Stimulated activated CD4-positive, alpha-beta T cell treated with anti-CD3 and anti-CD28 coated beads, Interleukin-1b, Interleukin-23, amount 100 ng/mL, for 48 hours (primary cell): Measurements from ENCODE around the gene ANKRD2.
A peak's percentile ranks its signal among the peaks of the same experiment; 100 is the strongest.
"Not testable (repeated sequence)": the region's sequence is repeated elsewhere in the genome, so short reads cannot be mapped to it uniquely, and the experiment has no call there.

ENCODE experiments used
- DNase-seq: peaks from one replicate; pipeline ENCODE4 v3.0.0-alpha.2; 2020

The ANKRD2 gene

GRCh38 chr10:97547271-97547600, 25.3 kb upstream of the ANKRD2 start:
- no peak for DNase-seq

DNA sequence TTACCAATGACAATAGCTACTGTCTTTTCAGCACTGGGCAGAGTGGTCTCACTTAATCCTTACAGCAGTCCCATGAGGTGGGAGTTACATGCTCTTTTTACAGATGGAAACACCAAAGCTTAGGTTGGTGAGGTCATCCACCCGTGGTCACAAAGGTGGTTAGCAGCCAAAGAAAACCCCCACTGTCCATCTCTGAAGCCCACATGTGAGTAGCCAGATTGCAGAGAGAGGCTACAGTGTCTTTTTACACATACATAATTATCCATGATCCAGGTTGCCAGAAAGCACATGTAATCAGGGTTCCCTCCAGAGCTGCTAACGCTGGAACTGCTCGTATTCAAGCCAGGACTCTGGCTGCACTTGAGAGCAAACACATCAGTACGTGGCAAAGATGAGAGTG, 24.6 kb upstream of the ANKRD2 start:
- DNase-seq, result no peak

DNA sequence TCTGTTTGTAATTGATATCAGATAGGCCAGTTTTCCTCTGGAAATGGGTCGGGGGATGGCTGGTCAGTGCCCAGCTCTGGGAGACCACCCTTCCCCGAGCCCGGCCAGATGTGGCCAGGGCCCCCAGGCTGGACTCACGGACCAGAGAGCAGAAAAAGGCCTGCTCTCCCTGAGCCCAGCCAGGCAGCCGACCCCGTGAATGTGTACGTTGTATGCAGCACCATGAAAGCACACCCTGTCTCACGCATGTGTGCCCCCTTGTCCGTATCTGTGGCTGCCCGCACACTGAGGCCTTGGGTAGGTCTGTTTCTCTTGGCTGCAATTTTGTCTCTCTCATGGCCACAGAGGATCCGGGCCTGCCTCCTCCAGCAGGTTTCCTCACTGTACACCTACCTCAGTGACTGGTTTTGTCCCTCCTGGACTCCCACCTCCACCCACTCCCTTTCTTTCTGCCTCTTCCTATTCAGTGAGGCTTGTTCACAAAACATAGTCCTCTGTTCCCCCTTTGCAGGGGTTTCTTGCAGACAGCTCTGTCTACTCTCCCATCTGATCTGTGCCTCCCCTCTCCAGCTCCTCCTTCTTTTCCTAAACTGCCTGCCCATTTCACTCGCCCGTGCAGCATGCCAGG, 23.6 kb upstream of the ANKRD2 start:
- no peak for DNase-seq

DNA sequence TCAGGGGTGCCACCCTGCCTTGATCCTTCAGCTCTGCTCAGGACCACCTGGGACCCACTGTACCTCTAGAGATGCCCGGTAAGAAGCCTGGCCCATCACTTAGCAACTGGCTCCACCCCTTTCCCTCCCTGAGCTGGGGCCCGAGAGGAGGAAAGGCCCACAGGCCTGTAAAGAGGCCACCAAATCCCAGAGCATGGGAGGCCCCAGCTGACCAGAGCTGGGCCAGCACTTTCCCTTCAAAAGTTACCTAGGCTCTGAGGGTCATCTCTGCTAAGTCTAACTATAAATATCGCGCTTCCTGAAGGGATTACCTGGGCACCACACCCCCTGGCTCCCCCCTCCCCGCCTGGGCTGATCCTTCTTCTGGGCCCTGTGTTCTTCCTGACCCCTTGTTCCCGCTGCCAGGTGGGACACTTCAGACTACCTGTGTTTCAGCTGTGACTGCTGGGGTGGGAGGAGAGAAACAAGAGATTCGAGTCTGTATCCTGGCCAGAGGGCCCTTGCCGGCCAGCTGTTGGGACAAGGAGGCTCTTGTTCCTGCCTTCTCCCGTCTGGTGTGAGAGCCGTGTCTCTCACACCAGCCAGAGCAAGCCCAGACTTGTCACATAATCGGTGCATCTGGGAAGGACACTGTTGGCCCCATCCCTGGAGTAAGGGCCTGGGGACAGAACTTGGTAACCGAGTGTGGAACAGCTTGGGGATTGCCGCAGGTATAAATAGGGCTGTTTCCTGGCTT, 22.8 kb upstream of the ANKRD2 start:
- no peak for DNase-seq

GRCh38 chr10:97550336-97551149, 22.0 kb upstream of the ANKRD2 start:
- no peak for DNase-seq

DNA sequence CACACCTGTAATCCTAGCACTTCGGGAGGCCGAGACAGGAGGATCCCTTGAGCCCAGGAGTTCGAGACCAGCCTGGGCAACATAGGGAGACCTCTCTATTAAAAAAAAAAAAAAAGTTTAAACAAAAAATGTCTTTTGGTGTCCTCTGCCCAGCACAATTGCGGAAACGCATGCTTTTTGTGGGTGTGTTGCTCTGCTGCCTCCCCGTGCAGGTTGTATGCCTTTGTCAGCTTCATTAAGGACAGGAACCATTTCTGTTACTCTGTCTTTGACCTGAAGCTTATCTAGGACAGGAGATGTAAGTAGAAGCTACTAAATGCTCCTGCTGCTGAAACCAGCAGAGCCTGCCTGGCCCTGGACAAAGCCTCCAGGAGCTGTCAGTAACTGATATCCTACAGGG, 21.3 kb upstream of the ANKRD2 start:
- DNase-seq, result no peak

- peak; percentile 65 for DNase-seq
Observed at GRCh38 chr10:97553575-97554031, 19.0 kb upstream of the ANKRD2 start.

DNA sequence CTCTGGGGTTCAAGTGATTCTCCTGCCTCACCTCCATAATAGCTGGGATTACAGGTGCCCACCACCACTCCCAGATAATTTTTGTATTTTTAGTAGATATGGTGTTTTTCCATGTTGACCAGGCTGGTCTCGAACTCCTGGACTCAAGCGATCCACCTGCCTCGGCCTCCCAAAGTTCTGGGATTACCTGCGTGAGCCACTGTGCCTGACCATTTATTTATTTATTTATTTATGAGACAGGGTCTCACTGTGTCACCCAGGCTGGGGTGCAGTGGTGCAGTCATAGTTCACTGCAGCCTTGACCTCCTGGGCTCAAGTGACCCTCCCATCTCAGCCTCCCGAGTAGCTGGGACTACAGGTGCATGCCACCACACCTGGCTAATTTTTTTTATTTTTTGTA, 18.2 kb upstream of the ANKRD2 start:
- not testable (repeated sequence) for DNase-seq

- DNase-seq, result not testable (repeated sequence)
Observed at GRCh38 chr10:97555541-97555940, 17.0 kb upstream of the ANKRD2 start.

- not testable (repeated sequence) for DNase-seq
Observed at GRCh38 chr10:97560731-97561381, 11.7 kb upstream of the ANKRD2 start.

- DNase-seq, result not testable (repeated sequence)
Observed at GRCh38 chr10:97561386-97562077, 11.0 kb upstream of the ANKRD2 start.

DNA sequence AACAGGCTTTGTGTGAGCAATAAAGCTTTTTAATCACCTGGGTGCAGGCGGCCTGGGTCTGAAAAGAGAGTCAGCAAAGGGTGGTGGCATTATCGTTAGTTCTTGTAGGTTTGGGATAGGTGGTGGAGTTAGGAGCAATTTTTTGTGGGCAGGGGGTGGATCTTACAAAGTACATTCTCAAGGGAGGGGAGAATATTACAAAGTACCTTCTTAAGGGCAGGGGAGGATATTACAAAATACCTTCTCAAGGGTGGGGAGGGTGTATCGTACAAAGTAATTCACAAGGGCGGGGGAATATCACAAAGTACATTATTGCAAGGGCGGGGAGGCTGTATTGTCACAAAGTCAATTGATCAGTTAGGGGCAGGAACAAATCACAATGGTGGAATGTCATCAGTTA, 10.2 kb upstream of the ANKRD2 start:
- DNase-seq, result not testable (repeated sequence)

- no peak for DNase-seq
Observed at GRCh38 chr10:97563337-97563736, 9.2 kb upstream of the ANKRD2 start.

DNA sequence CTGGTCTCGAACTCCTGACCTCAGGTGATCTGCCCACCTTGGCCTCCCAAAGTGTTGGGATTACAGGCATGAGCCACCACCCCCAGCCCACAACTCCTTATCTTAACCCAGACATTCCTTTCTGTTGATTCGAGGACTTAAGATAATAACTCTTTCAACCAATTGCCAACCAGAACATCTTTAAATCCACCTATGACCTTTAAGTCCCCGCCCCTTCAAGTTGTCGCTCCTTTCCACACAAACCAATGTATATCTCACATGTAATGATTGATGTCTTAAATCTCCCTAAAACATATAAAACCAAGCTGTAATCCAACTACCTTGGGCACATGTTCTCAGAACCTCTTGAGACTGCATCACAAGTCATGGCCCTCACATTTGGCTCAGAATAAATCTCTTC, 7.8 kb upstream of the ANKRD2 start:
- no peak for DNase-seq

DNA sequence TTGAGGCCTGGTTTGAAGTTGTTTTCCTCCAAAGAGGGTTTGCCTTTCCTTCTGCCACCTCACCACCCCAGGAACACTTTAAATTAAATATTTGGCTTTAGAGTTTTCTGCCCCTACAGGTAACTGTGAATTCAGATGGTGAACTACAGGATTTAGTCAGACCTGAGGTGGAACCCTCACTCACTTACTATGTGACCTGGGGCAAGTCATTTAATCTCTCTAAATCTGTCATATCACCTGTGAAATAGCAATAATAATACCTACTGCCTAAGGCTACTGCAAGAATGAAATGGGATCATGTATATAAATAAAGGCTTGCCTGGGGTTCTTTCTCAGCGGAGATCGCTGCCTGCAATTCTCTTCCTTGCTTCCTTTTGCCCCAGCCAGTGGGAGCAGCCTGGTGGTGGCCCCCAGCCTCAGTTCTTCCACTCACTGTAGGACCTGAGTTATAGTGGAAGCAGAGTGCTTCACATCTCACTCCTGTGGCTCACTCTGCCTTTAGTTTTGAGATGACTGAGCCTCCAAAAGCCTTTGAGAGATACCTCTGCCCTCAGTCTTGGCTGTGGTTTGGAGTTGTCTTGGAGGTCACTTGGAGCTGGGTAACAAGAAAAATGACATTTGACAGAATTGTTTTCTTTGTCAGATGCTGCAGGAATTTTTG, 6.1 kb upstream of the ANKRD2 start:
- peak; percentile 24 for DNase-seq

DNA sequence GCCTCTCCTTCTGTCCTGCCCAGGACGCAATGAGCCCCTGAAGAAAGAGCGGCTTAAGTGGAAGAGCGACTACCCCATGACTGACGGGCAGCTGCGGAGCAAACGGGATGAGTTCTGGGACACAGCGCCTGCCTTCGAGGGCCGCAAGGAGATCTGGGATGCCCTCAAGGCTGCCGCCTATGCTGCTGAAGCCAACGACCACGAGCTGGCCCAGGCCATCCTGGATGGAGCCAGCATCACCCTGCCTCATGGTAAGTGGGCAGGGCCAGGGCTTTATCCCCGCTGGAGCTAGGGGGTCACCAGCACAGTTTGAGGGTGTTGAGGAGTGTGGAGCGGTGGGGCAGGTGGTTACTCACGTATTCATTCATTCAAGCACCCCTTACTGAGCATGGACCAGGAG, 4.7 kb upstream of the ANKRD2 start:
- no peak for DNase-seq

DNA sequence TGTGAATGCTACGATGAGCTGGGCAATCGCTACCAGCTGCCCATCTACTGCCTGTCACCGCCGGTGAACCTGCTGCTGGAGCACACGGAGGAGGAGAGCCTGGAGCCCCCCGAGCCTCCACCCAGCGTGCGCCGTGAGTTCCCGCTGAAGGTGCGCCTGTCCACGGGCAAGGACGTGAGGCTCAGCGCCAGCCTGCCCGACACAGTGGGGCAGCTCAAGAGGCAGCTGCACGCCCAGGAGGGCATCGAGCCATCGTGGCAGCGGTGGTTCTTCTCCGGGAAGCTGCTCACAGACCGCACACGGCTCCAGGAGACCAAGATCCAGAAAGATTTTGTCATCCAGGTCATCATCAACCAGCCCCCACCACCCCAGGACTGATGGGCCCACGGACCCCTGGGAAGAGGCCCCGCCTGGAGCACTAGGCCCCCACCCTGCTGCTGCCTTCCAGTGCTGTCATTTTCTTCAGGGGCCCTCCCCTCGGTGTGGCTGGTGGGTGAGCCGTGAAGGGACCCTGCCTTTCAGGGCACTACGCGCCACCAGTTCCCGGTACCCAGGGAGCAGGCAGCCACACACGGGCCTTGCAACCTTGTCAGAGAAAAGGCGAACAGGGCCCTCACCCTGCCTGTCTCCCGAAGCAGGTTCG, 2.3 kb upstream of the ANKRD2 start:
- no peak for DNase-seq

DNA sequence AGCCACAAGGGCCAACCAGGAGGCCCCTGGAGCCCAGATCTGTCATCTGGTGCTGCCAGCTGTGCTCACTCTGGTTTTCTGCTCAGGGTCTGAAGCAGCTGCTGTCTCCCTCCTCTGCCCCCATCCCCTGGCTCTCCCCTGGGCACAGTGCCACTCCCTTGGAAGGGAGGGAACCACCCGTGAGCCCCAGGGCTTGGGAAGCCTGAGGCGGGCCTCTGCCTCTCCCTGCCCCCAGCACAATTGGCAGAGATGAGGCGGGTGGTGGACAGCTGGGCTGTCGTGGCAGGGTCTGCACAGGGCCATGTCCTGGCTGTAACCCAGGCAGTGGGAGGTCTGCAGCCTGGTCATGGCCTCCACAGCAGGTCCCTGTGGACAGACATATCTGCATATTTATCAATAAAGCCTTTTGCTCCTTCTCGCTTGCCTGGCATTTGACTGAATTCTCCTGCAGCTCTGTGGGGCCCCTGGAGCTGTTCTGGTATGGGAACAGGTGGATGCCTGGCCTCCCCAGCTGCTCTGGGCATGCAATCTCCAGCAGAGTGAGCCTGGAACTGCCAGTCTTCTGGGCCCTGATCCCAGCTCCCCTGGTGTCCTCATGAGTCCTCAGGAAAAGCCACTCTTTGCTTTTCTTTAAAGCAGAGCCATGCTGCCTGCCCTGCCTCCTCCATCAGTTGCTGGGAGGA, 1.6 kb upstream of the ANKRD2 start:
- no peak for DNase-seq

- no peak for DNase-seq
Observed at GRCh38 chr10:97571622-97572021, 957 bp upstream of the ANKRD2 start.

- DNase-seq, result no peak
Observed at GRCh38 chr10:97573021-97573420, 442 bp downstream of the ANKRD2 start.

DNA sequence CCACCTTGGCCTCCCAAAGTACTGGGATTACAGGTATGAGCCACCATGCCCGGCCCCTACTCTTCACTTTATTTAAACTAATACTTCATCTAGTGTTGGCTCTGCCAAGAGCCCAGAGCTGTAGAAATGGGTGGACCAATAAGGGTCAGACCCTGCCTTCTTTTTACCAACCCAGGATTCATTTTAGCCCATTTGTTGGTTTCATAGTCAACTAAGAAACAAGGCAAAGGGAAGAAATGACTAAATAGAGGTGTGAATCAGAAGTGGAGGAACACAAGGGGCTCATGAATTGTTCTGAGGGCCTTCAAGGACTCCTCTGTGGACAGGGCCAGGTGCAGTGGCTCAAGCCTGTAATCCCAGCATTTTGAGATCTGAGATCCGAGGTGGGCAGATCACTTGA, 1.1 kb downstream of the ANKRD2 start:
- no peak for DNase-seq
